ENCODE measurements around the gene GATB.

The GATB gene

GRCh38 chr4:151670843-151671242 is 90.0 kb downstream of the GATB start:
- no peak overlapping the region for H3K4me3 ChIP-seq (ENCODE audit: low read depth, low read length)
- TF ChIP-seq CTCF (IDR thresholded peaks at IDR 0.05; ENCODE audit: borderline replicate concordance, insufficient read depth, low read depth, low read length), result no peak

GRCh38 chr4:151669990-151670389 is 90.8 kb downstream of the GATB start:
- no peak for TF ChIP-seq CTCF (IDR thresholded peaks at IDR 0.05; ENCODE audit: borderline replicate concordance, insufficient read depth, low read depth, low read length)
- no peak overlapping the region for H3K4me3 ChIP-seq (ENCODE audit: low read depth, low read length)

GRCh38 chr4:151668689-151669402 is 92.0 kb downstream of the GATB start:
- no peak overlapping the region for H3K4me3 ChIP-seq (ENCODE audit: low read depth, low read length)
- TF ChIP-seq CTCF (IDR thresholded peaks at IDR 0.05; ENCODE audit: borderline replicate concordance, insufficient read depth, low read depth, low read length), result no peak

- no peak overlapping the region for H3K4me3 ChIP-seq (ENCODE audit: low read depth, low read length)
- no peak for TF ChIP-seq CTCF (IDR thresholded peaks at IDR 0.05; ENCODE audit: borderline replicate concordance, insufficient read depth, low read depth, low read length)
Observed at GRCh38 chr4:151667666-151668065, 93.1 kb downstream of the GATB start.

- no peak for TF ChIP-seq CTCF (IDR thresholded peaks at IDR 0.05; ENCODE audit: borderline replicate concordance, insufficient read depth, low read depth, low read length)
- no peak overlapping the region for H3K4me3 ChIP-seq (ENCODE audit: low read depth, low read length)
Observed at GRCh38 chr4:151667048-151667447, 93.8 kb downstream of the GATB start.

GRCh38 chr4:151666501-151666900 is 94.3 kb downstream of the GATB start:
- H3K4me3 ChIP-seq (ENCODE audit: low read depth, low read length), result no peak overlapping the region
- TF ChIP-seq CTCF (IDR thresholded peaks at IDR 0.05; ENCODE audit: borderline replicate concordance, insufficient read depth, low read depth, low read length), result no peak

GRCh38 chr4:151665785-151666127 is 95.1 kb downstream of the GATB start:
- no peak for TF ChIP-seq CTCF (IDR thresholded peaks at IDR 0.05; ENCODE audit: borderline replicate concordance, insufficient read depth, low read depth, low read length)

More at GRCh38 chr4:151665785-151666127, 95.1 kb downstream of the GATB start:
- H3K4me3 ChIP-seq (ENCODE audit: low read depth, low read length), result no peak overlapping the region

All from GM12875 (cell line).